Activated CD8-positive, alpha-beta T cell treated with anti-CD3 and anti-CD28 coated beads for 36 hours (primary cell): ENCODE measurements around the gene CDK8. TPM values are rescaled to one million over a fixed set of nuclear protein-coding genes. Genes with fewer than 3 reads are reported as not detected.
"Not testable (repeated sequence)": the region's sequence is repeated elsewhere in the genome, so short reads cannot be mapped to it uniquely, and the experiment has no call there.

ENCODE experiments used
- ATAC-seq: fragments of 200-7000 bp; cut with Tn5 transposase; one replicate; pipeline ENCODE4 v1.10.0; 2021; ENCODE audit warnings: mild to moderate bottlenecking, moderate library complexity
- CTCF ChIA-PET: fragments of 350-600 bp; sonication (Branson Sonifier 250); formaldehyde crosslinking; loops from one replicate; lab custom pipeline; 2021; ENCODE audit warnings: antibody characterized with exemption; lab: Charles Lee
- POLR2A ChIA-PET: fragments of 350-600 bp; sonication (Branson Sonifier 250); formaldehyde crosslinking; loops from one replicate; lab custom pipeline; 2021; ENCODE audit warnings: antibody characterized with exemption; lab: Charles Lee
- DNase-seq: peaks from one replicate; pipeline ENCODE4 v3.0.0-alpha.2; 2020
- H3K27ac Mint-ChIP-seq: one replicate; pipeline ENCODE4 v1.8.0; 2021; ENCODE audit warnings: mild to moderate bottlenecking, mixed read lengths
- H3K27me3 Mint-ChIP-seq: one replicate; pipeline ENCODE4 v1.8.0; 2021; ENCODE audit warnings: mixed read lengths
- H3K36me3 Mint-ChIP-seq: one replicate; pipeline ENCODE4 v1.8.0; 2021; ENCODE audit warnings: low read depth, mixed read lengths
- H3K4me1 Mint-ChIP-seq: one replicate; pipeline ENCODE4 v1.8.0; 2021; ENCODE audit warnings: low read depth, mixed read lengths
- H3K4me3 Mint-ChIP-seq: one replicate; pipeline ENCODE4 v1.8.0; 2021; ENCODE audit warnings: mild to moderate bottlenecking, moderate library complexity, mixed read lengths
- H3K9me3 Mint-ChIP-seq: one replicate; pipeline ENCODE4 v1.8.0; 2021; ENCODE audit warnings: mixed read lengths
- CTCF ChIP-seq: fragments of 200-600 bp; IDR thresholded peaks from one replicate; pipeline ENCODE4 v1.8.0; 2022; ENCODE audit warnings: antibody characterized with exemption, mild to moderate bottlenecking
- intact Hi-C: fragments of 100-400 bp; cut with micrococcal nuclease; formaldehyde crosslinking; loops from one replicate; pipeline ENCODE4 v1.10.0; 2022
- total RNA-seq, 2 experiments: library from RNA; stranded (reverse); gene quantifications; one replicate each; pipeline ENCODE4 v1.2.3, GENCODE V29; 2021

CDK8 gene
- total RNA-seq, 2 experiments from 2014 or later = 19.7 to 20.0 TPM

GRCh38 chr13:26308250-26308649 is 54.3 kb downstream of the CDK8 start:
- ATAC-seq (no peak), DNase-seq (no peak)
- Mint-ChIP-seq H3K4me3 (no peak overlapping the region), H3K27me3 (no peaks in the 10 kb centered on the region), H3K36me3 (peaks cover 20% of the 10 kb centered on the region), H3K27ac (no peak overlapping the region), H3K9me3 (no peaks in the 10 kb centered on the region), H3K4me1 (peaks cover 47% of the 10 kb centered on the region)
- ChIA-PET CTCF (no interaction called here), POLR2A (no interaction called here)
- no peak for TF ChIP-seq CTCF
- intact Hi-C loops = no loop called here

- no peak for TF ChIP-seq CTCF
- H3K27ac Mint-ChIP-seq = no peak overlapping the region
- ATAC-seq (no peak), DNase-seq (no peak)
- intact Hi-C loops = no loop called here
- peaks cover 47% of the 10 kb centered on the region for H3K4me1 Mint-ChIP-seq
- peaks cover 18% of the 10 kb centered on the region for H3K36me3 Mint-ChIP-seq
- POLR2A ChIA-PET = no interaction called here
- H3K27me3 Mint-ChIP-seq = no peaks in the 10 kb centered on the region
- CTCF ChIA-PET = interaction anchor here (1.4 kb wide), 1 partner anchor 390 kb away, joined by 3 read pairs; no protein-coding TSS in a partner anchor
- H3K9me3 Mint-ChIP-seq = no peaks in the 10 kb centered on the region
- H3K4me3 Mint-ChIP-seq = no peak overlapping the region
Observed at GRCh38 chr13:26308836-26309235, 54.9 kb downstream of the CDK8 start.

- no peak for TF ChIP-seq CTCF
- intact Hi-C loops = no loop called here
- H3K4me1 Mint-ChIP-seq = peaks cover 46% of the 10 kb centered on the region
- H3K36me3 Mint-ChIP-seq = peaks cover 17% of the 10 kb centered on the region
- H3K27ac Mint-ChIP-seq = no peak overlapping the region
- ATAC-seq (no peak), DNase-seq (no peak)
- CTCF ChIA-PET = interaction anchor here (0.8 to 1.4 kb wide), 2 partner anchors 9 to 388 kb away, joined by 3 read pairs; no protein-coding TSS in a partner anchor
- H3K9me3 Mint-ChIP-seq = no peaks in the 10 kb centered on the region
- H3K27me3 Mint-ChIP-seq = no peaks in the 10 kb centered on the region
- POLR2A ChIA-PET = interaction anchor here (0.5 kb wide), 1 partner anchor 410 kb away, joined by 3 read pairs; no protein-coding TSS in a partner anchor
- no peak overlapping the region for H3K4me3 Mint-ChIP-seq
Observed at GRCh38 chr13:26310003-26310402, 56.1 kb downstream of the CDK8 start.

GRCh38 chr13:26310470-26310869 is 56.5 kb downstream of the CDK8 start:
- Mint-ChIP-seq H3K36me3 (peaks cover 17% of the 10 kb centered on the region), H3K27me3 (no peaks in the 10 kb centered on the region), H3K4me3 (no peak overlapping the region), H3K4me1 (peaks cover 42% of the 10 kb centered on the region), H3K9me3 (no peaks in the 10 kb centered on the region), H3K27ac (no peak overlapping the region)
- ATAC-seq = no peak
- intact Hi-C loops = no loop called here
- no peak for DNase-seq
- ChIA-PET CTCF (interaction anchor here (0.8 to 1.4 kb wide), 2 partner anchors 10 to 388 kb away, joined by 3 read pairs; no protein-coding TSS in a partner anchor), POLR2A (interaction anchor here (0.5 kb wide), 1 partner anchor 410 kb away, joined by 3 read pairs; no protein-coding TSS in a partner anchor)
- TF ChIP-seq CTCF = no peak

GRCh38 chr13:26312019-26312418 is 58.1 kb downstream of the CDK8 start:
- peaks cover 17% of the 10 kb centered on the region for H3K36me3 Mint-ChIP-seq
- ATAC-seq, DNase-seq, H3K27ac Mint-ChIP-seq, intact Hi-C loops, H3K4me3 Mint-ChIP-seq, H3K9me3 Mint-ChIP-seq, CTCF ChIA-PET, POLR2A ChIA-PET, H3K27me3 Mint-ChIP-seq: not testable (repeated sequence)
- peaks cover 45% of the 10 kb centered on the region for H3K4me1 Mint-ChIP-seq

GRCh38 chr13:26316095-26316494 is 62.2 kb downstream of the CDK8 start:
- H3K4me1 Mint-ChIP-seq = peaks cover 38% of the 10 kb centered on the region
- CTCF ChIA-PET, H3K27ac Mint-ChIP-seq: not testable (repeated sequence)

More at GRCh38 chr13:26316095-26316494, 62.2 kb downstream of the CDK8 start:
- H3K9me3 Mint-ChIP-seq, ATAC-seq, DNase-seq, H3K27me3 Mint-ChIP-seq, POLR2A ChIA-PET, intact Hi-C loops, H3K4me3 Mint-ChIP-seq: not testable (repeated sequence)
- H3K36me3 Mint-ChIP-seq = peaks cover 17% of the 10 kb centered on the region
